Body of pancreas (tissue), 4 donors: ENCODE data around the gene LAD1.

Experiments
- CTCF ChIP-seq, 7 experiments: fragments of 450-650 bp in 4 of 7; fragments of 200-600 bp in 3 of 7; sonication (generic) in 3 of 7; IDR thresholded peaks; one replicate each; pipeline ENCODE4 v1.5.1; 2016 to 2019; ENCODE audit warnings: antibody characterized with exemption in 7 of 7
- POLR2A ChIP-seq, 3 donors: fragments of 450-650 bp; IDR thresholded peaks; one replicate each; pipeline ENCODE4 v1.6.1; 2016; ENCODE audit warnings: antibody characterized with exemption in 3 of 3, mild to moderate bottlenecking in 2 of 3

- no peak for TF ChIP-seq CTCF (IDR thresholded peaks at IDR 0.05)
- TF ChIP-seq POLR2A (IDR thresholded peaks at IDR 0.05): no peak
Measured at GRCh38 chr1:201370500-201370899, 28.6 kb downstream of the LAD1 start.
